GM18951 (cell line): Measurements from ENCODE around the gene DAPK1.

Experiments
- POLR2A ChIP-seq: IDR thresholded peaks from 4 replicates; pipeline ENCODE4 v1.6.1; 2011; ENCODE audit warnings: mild to moderate bottlenecking; ENCODE audit not compliant: insufficient read length, insufficient read depth; ENCODE audit errors: extremely low read depth
- in situ Hi-C: fragments of 300-500 bp; cut with MboI; formaldehyde crosslinking; loops from one replicate; pipeline ENCODE4 v1.12.0; 2022; ENCODE audit warnings: low sequenced_read_pairs, mixed read lengths, inconsistent platforms; ENCODE audit not compliant: unreplicated experiment

Gene DAPK1

DNA sequence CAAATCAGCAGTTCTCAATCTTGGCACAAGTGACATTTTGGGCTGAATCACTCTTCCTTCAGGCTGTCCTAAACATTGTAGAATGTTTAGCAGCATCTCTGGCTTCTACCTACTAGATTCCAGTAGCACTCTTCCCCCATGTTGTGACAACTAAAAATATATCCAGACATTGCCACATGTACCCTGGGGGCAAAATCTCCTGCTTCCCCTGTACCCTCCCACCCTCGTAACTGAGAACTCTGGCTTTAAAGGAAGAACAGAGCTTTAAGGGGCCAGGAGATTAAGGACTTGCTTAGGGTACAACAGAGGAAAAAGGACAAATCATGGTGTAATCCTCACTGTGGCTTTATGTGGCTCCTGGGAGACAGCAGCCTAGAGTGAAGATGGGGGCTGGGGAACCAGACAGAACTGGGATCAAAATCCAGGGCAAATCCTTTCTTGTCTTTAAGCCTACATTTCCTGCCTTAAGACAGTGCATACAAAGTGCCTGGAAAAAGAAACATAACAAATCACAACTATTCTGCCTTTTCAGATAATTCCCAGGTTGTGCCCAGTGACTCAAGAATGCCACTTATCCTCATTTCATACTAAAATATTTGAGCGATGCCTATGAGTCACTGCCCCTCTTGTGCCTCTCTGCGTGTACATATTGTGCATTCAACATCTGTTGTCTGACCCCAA lies 109.3 kb downstream of the DAPK1 start:
- in situ Hi-C loops = no loop called here
- no peak for TF ChIP-seq POLR2A

DNA sequence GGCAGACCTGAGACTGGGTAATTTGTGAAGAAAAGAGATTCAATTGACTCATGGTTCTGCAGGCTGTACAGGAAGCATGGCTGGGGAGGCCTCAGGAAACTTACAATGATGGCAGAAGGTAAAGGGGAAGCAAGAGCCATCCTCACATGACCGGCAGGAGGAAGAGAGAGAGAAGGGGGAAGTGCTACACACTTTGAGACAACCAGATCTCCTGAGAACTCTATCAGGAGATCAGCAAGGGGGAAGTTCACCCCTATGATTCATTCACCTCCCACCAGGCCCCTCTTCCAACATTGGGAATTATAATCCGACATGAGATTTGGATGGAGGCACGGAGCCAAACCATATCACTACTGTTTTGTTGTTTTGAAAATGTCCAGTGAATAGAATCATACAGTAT lies 110.2 kb downstream of the DAPK1 start:
- no peak for TF ChIP-seq POLR2A
- in situ Hi-C loops = no loop called here

GRCh38 chr9:87609002-87609401 lies 111.3 kb downstream of the DAPK1 start:
- TF ChIP-seq POLR2A = no peak
- in situ Hi-C loops = no loop called here

GRCh38 chr9:87609486-87609885 lies 111.8 kb downstream of the DAPK1 start:
- in situ Hi-C loops = no loop called here
- TF ChIP-seq POLR2A = no peak

DNA sequence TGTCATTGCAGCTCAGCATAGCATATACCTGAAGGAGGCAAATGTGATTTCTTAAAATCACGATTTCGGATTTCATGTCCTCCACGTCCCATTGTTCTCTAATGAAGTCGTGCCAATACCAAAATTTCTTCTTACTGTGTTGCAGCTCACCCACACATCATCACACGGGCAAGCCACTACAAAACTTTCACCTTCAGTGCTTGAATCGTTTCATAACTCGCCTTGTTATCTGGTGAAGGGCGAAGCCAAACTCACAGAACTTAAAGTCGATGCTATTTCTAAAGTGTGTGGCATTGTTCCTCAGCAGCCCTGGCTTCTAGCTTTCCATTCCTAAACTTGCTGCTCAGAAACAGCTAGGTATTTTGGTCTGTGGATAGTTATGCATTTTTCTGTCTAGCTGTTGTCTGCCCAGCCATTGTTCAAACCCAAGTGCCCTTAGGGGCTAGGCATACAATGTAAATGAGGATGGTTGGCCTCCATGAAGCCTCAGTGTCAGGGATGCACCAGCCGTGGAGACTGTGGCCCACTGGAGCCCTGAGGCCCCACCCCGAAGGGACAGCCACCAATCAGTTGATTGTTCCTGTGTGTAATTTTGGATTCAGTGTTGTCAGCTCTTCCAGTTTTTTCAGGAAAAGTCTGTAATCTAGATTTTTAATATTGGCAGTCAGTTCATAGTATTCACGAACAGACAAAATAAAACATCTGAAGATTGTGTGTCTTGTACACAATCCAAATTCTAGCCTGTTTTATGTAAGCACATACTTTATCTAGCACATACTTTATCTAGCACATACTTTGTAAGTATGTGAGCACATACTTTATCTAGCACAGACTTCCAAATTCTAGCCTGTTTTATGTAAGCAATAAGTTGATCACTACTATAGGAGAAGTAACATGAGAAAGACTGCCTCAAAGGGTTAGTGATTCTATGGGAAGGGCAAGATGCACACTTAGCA lies 112.8 kb downstream of the DAPK1 start:
- no peak for TF ChIP-seq POLR2A
- in situ Hi-C loops = no loop called here

GRCh38 chr9:87611776-87612175 lies 114.1 kb downstream of the DAPK1 start:
- TF ChIP-seq POLR2A = no peak
- in situ Hi-C loops = no loop called here

- in situ Hi-C loops = no loop called here
- no peak for TF ChIP-seq POLR2A
Measured at GRCh38 chr9:87612536-87612935, 114.9 kb downstream of the DAPK1 start.

DNA sequence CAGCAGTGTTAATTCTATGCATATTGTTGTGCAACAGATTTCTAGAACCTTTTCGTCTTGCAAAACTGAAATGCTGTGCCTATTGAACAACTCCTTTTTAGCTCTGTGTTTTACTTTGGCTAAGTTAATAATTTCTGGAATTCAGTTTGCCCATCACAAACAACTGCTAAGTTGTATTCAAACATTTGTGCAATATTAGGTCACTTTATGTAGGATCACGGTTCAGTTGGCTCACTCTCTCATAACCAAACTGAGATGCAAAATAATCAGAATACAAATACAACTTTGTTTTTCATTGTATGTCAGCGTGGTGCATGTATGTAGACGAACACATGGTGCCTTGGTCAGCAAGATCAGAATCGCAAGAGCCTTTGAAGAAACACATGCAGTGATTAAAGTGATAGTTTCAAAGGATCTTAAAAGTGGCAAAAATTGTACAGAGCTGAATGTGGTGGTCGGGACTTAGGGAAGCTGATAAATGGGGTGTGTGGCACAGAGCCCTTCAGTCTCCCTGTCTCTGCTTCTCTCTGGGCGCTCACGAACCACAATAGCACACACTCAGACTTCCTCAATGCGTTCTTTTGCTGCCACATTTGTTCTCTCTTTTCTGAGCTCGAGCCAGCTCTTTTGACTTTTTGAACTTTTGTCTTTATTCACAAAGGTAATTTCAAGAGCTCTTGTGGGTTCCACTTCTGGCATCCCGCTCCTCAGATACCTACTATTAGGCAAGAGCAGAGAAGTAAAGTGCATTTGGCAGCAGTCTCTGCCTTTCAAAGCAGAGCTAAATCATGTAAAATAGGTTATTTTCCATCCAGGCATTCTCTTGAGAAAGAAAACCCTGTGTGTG lies 115.8 kb downstream of the DAPK1 start:
- in situ Hi-C loops = no loop called here
- TF ChIP-seq POLR2A = no peak

- in situ Hi-C loops = no loop called here
- no peak for TF ChIP-seq POLR2A
Measured at GRCh38 chr9:87614397-87614796, 116.7 kb downstream of the DAPK1 start.

GRCh38 chr9:87615136-87615535 lies 117.5 kb downstream of the DAPK1 start:
- in situ Hi-C loops = no loop called here
- TF ChIP-seq POLR2A = no peak

- no peak for TF ChIP-seq POLR2A
- in situ Hi-C loops = no loop called here
Measured at GRCh38 chr9:87615547-87616148, 118.0 kb downstream of the DAPK1 start.

DNA sequence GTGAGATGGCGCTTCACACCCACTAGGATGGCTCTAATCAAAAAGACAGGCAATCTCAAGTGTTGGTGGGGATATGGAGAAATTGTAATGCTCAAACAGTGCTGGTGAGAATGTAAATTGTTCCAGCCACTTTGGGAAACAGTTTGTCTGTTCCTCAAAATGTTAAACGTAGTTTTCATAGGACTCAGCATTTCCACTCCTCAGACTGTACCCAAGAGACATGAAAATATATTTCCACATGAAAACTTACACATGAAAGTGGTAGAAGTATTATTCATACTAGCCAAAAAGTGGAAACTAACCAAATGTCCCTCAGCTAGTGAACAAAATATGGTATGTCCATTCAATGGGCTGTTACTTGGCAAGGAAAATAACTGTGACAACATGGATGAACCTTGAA lies 120.6 kb downstream of the DAPK1 start:
- in situ Hi-C loops = no loop called here
- TF ChIP-seq POLR2A = no peak

DNA sequence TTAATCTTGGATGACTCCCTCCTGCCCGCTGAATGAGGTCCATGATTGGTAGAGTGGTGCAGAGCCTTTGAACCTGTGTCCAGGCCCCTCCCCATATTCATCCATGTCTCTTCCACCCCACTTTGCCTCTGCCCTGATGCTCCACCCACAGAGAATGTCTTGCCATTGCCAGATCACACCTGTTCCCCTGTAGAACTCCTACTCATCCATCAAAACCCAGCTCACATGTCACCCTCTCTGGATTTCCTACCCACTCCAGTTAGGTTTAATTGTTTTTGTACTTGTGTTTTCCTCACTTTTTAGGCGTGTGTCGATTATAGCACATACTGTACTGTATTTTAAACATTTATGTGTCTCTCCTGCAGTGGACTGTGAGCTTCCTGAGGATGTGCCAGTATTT lies 121.3 kb downstream of the DAPK1 start:
- in situ Hi-C loops = no loop called here
- TF ChIP-seq POLR2A = no peak
